ENCODE measurements around the gene COX17.

DNA sequence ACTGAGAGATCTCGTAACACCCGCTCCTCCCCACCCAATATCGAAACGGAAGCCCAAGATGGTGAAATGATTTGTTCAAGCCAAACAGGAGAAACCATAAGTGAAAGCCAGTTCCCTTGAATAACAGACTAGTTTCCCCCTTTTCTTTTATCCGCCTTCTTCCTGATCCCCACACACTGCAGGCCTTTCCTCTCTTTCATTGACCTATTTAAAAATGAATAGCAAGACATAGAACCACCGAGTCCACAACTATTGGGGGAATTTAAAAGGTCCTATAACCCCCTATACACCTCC, 382 bp upstream of the COX17 start:
- no peak for TF ChIP-seq CTCF (IDR thresholded peaks at IDR 0.05; ENCODE audit: extremely low read depth in 1 of 2, insufficient read depth in 1 of 2, low read depth in 1 of 2, low read length in 2 of 2)
- TF ChIP-seq EZH2 (IDR thresholded peaks at IDR 0.05; ENCODE audit: borderline replicate concordance, low read depth, low read length, severe bottlenecking) = no peak
- TF ChIP-seq GATA2 (IDR thresholded peaks at IDR 0.05; ENCODE audit: insufficient read depth, insufficient read length, low read depth, low read length) = no peak
- TF ChIP-seq POLR2A (IDR thresholded peaks at IDR 0.05; ENCODE audit: low read depth, low read length) = no peak
